Measurements from ENCODE around the gene HSFX2.
"Not testable (repeated sequence)": the region's sequence is repeated elsewhere in the genome, so short reads cannot be mapped to it uniquely, and the experiment has no call there.

Gene HSFX2

GRCh38 chrX:149611623-149612175 is 16.6 kb upstream of the HSFX2 start:
- H3K27ac ChIP-seq: no peak overlapping the region
- no peak for TF ChIP-seq ZFX (IDR thresholded peaks at IDR 0.05)
- TF ChIP-seq, protein P1, sequence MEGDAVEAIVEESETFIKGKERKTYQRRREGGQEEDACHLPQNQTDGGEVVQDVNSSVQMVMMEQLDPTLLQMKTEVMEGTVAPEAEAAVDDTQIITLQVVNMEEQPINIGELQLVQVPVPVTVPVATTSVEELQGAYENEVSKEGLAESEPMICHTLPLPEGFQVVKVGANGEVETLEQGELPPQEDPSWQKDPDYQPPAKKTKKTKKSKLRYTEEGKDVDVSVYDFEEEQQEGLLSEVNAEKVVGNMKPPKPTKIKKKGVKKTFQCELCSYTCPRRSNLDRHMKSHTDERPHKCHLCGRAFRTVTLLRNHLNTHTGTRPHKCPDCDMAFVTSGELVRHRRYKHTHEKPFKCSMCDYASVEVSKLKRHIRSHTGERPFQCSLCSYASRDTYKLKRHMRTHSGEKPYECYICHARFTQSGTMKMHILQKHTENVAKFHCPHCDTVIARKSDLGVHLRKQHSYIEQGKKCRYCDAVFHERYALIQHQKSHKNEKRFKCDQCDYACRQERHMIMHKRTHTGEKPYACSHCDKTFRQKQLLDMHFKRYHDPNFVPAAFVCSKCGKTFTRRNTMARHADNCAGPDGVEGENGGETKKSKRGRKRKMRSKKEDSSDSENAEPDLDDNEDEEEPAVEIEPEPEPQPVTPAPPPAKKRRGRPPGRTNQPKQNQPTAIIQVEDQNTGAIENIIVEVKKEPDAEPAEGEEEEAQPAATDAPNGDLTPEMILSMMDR (conservative IDR thresholded peaks at IDR 0.05): no peak

DNA sequence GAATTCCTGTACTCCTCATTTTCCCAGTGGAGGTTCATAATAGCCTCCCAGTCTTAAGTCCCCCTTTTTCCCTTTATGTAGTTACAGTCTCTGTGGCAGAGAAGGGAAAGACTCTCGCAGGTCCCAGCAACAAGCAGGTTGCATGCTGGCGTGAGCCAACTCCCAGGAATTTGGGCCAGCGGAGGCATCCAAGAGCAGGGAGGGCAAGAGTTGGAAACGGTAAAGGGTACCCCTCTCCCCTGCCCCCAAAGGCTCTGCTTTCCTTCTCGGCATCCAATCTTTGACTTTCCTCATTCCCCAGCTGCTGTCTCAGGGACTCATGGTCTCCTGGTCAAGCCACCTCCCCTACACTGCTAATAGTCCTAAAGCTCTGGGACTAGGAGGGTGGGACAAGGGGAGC is 15.4 kb upstream of the HSFX2 start:
- TF ChIP-seq, protein P1 (conservative IDR thresholded peaks at IDR 0.05): no peak
- no peak for TF ChIP-seq ZFX (IDR thresholded peaks at IDR 0.05)
- H3K27ac ChIP-seq: no peak overlapping the region

GRCh38 chrX:149607699-149608098 is 12.6 kb upstream of the HSFX2 start:
- no peak overlapping the region for H3K27ac ChIP-seq
- TF ChIP-seq ZFX (IDR thresholded peaks at IDR 0.05): no peak
- TF ChIP-seq, protein P1 (conservative IDR thresholded peaks at IDR 0.05): no peak

DNA sequence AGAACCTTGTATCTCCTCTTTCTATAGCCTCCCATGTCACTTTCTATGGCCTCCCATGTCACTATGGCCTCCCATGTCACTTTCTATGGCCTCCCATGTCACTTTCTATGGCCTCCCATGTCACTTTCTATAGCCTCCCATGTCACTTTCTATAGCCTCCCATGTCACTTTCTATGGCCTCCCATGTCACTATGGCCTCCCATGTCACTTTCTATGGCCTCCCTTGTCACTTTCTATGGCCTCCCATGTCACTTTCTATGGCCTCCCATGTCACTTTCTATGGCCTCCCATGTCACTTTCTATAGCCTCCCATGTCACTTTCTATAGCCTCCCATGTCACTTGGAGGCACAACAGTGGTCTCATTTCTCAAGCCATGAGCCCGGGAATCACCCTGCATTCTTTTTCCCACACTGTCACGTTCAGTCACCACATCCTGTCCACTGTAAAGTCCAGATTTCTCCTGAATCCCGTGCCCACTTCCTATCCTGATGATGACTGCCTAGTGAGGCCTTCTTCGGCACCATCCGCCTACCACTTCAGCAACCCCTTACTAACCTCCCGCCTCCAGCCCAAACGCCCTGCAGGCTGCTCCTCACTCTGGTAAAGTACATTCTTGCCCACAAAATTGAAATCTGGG is 10.3 kb upstream of the HSFX2 start:
- not testable (repeated sequence) for H3K27ac ChIP-seq

GRCh38 chrX:149598603-149599002 is 3.5 kb upstream of the HSFX2 start:
- not testable (repeated sequence) for H3K27ac ChIP-seq

DNA sequence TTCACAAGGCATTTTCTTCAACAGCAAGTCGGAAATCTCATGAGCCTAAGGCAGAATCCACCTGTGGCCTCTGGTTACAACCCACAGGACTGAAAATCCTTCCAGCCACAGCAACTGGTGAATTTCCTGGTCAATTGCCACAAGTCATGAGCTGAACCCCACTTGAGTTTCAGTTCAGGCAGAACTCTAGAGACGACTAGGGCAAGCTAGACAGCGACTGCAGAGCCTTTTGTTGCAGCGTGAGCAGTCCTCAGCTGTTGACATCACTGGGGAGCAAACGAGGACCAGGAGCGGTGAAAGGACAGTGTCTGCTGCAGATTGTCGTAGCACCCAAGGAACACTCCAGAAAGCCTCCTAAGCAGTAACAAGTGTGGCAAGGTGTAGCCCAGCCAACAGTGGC is 829 bp upstream of the HSFX2 start:
- H3K27ac ChIP-seq: not testable (repeated sequence)

DNA sequence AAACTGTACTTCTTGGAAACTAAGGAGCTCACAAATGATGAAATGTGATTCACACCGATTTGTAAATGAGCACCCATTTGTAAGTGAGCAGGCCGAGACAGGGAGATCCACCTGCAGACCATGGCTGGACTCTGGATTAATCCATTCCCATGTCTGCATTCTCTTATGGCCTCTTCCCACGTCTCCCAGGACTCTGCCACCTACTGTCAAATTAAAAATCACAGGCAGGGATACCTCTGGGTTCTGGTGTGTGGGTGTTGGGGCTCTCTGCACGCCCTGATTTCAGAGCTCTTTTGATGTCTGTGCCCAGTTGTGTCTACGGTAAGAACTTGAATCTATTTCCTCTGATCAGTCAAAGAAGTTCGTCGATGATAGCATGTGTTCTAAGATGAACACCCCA is 4.1 kb downstream of the HSFX2 start:
- H3K27ac ChIP-seq: not testable (repeated sequence)

GRCh38 chrX:149587359-149587758 is 7.8 kb downstream of the HSFX2 start, which contains the start of gene MAGEA9B:
Gene MAGEA9B (minus strand): TSS chrX:149587459. CDS start chrX:149583179, 4,280 bp downstream.
- not testable (repeated sequence) for H3K27ac ChIP-seq

GRCh38 chrX:149585631-149586030 is 9.5 kb downstream of the HSFX2 start:
- not testable (repeated sequence) for H3K27ac ChIP-seq

- not testable (repeated sequence) for H3K27ac ChIP-seq
These were observed 21.7 kb downstream of the HSFX2 start for GRCh38 chrX:149573456-149573855.

DNA sequence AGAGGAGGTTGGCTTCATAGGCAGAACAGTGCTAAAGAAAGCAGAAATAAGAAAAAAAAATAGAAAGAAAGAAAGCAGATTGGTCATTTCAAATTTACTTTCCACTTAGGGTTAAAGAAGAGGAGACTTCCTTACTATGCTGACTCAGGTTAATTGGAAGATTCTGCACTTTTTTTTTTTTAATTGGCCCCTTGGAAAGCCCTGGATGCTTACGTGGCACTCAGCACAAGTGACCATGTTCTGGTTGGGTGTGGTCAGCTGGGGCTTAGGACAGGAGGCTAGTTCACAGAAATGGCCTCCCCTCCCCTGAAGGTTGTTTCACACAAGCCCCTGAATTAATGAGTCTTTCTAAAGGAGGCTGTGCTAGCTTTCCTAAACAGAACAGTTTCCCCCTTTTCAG is 22.4 kb downstream of the HSFX2 start:
- no peak for TF ChIP-seq ZFX (IDR thresholded peaks at IDR 0.05)
- TF ChIP-seq, protein P1 (conservative IDR thresholded peaks at IDR 0.05): no peak
- no peak overlapping the region for H3K27ac ChIP-seq

Measured in C4-2B (cell line).